Karpas-422 (cell line): ENCODE data around the gene AOPEP. TPM values are rescaled to one million over a fixed set of nuclear protein-coding genes. Genes with fewer than 3 reads are reported as not detected.

ENCODE experiments used
- DNase-seq: peaks from one replicate; pipeline ENCODE4 v3.0.0-alpha.2; 2015
- H2AFZ ChIP-seq: fragments of 200-600 bp; sonication (generic); 2 replicates; pipeline ENCODE4 v1.6.1; 2014; ENCODE audit warnings: antibody characterized with exemption, low read length, mixed read lengths
- H3K27ac ChIP-seq: fragments of 200-600 bp; sonication (generic); 2 replicates; pipeline ENCODE4 v1.5.1; 2014; ENCODE audit warnings: mild to moderate bottlenecking, low read length, moderate library complexity
- H3K27me3 ChIP-seq: fragments of 200-600 bp; sonication (generic); 2 replicates; pipeline ENCODE4 v1.6.1; 2014; ENCODE audit warnings: low read length, mixed read lengths
- H3K36me3 ChIP-seq: fragments of 200-600 bp; sonication (generic); 2 replicates; pipeline ENCODE4 v1.6.1; 2014; ENCODE audit warnings: low read length, mixed read lengths; ENCODE audit not compliant: insufficient read depth
- H3K4me1 ChIP-seq: fragments of 200-600 bp; sonication (generic); 2 replicates; pipeline ENCODE4 v1.6.1; 2014; ENCODE audit warnings: mild to moderate bottlenecking, low read length, mixed read lengths
- H3K4me2 ChIP-seq: fragments of 200-600 bp; sonication (generic); 2 replicates; pipeline ENCODE4 v1.6.1; 2014; ENCODE audit warnings: low read length, low read depth, mild to moderate bottlenecking; ENCODE audit not compliant: poor library complexity, severe bottlenecking
- H3K4me3 ChIP-seq: fragments of 200-600 bp; sonication (generic); 2 replicates; pipeline ENCODE4 v1.5.1; 2014; ENCODE audit warnings: mild to moderate bottlenecking, antibody characterized with exemption, low read length, mixed read lengths
- H3K79me2 ChIP-seq: fragments of 200-600 bp; sonication (generic); 2 replicates; pipeline ENCODE4 v1.6.1; 2014; ENCODE audit warnings: mild to moderate bottlenecking, low read length, mixed read lengths
- H3K9ac ChIP-seq: fragments of 200-600 bp; sonication (generic); 2 replicates; pipeline ENCODE4 v1.6.0; 2014; ENCODE audit warnings: low read length
- H3K9me2 ChIP-seq: fragments of 200-600 bp; sonication (generic), shearing (Covaris generic); replicated peaks from 2 replicates; pipeline ENCODE4 v1.6.0; 2014; ENCODE audit warnings: mild to moderate bottlenecking, low read length, moderate library complexity; ENCODE audit not compliant: insufficient read depth
- H3K9me3 ChIP-seq: fragments of 300-700, 200-600 bp; sonication (generic); 2 replicates; pipeline ENCODE4 v1.6.1; 2014; ENCODE audit warnings: low read length, mixed read lengths
- H4K20me1 ChIP-seq: fragments of 200-600 bp; sonication (generic); 2 replicates; pipeline ENCODE4 v1.6.1; 2014; ENCODE audit warnings: mild to moderate bottlenecking, antibody characterized with exemption, low read length, low read depth; ENCODE audit not compliant: insufficient read depth
- total RNA-seq: library from RNA; depleted of rRNA; stranded (reverse); fragments of >200 nt; shearing (Covaris generic); gene quantifications from 2 replicates; pipeline ENCODE4 v1.2.3, GENCODE V29; 2014; ENCODE audit warnings: low replicate concordance

Gene AOPEP
- total RNA-seq, 1 experiment from 2014 or later: 22.7 TPM

- no peak for DNase-seq
- no peak overlapping the region for H2AFZ ChIP-seq
These were observed 4.7 kb upstream of the AOPEP start for GRCh38 chr9:94721754-94722153.

GRCh38 chr9:94725293-94725692 lies 1.2 kb upstream of the AOPEP start:
- peak overlapping the region; percentile 88 for H2AFZ ChIP-seq
- peaks cover 35% of the 10 kb centered on the region for H3K79me2 ChIP-seq
- H3K4me2 ChIP-seq: no peak overlapping the region
- H3K9me3 ChIP-seq: peaks cover 5% of the 10 kb centered on the region; the same call in 1 of the 2 replicates
- peaks cover 21% of the 10 kb centered on the region for H3K4me1 ChIP-seq
- H3K4me3 ChIP-seq: no peak overlapping the region
- DNase-seq: no peak
- no peaks in the 10 kb centered on the region for H4K20me1 ChIP-seq
- H3K27ac ChIP-seq: no peak overlapping the region
- no peaks in the 10 kb centered on the region for H3K36me3 ChIP-seq
- no peaks in the 10 kb centered on the region for H3K27me3 ChIP-seq
- no peaks in the 10 kb centered on the region for H3K9me2 ChIP-seq
- no peak overlapping the region for H3K9ac ChIP-seq

More at GRCh38 chr9:94721754-94722153, 4.7 kb upstream of the AOPEP start:
- Histone ChIP-seq H4K20me1 (no peaks in the 10 kb centered on the region), H3K9me3 (peaks cover 5% of the 10 kb centered on the region; the same call in 1 of the 2 replicates), H3K27ac (no peak overlapping the region), H3K9me2 (no peaks in the 10 kb centered on the region), H3K4me1 (peaks cover 4% of the 10 kb centered on the region), H3K9ac (no peak overlapping the region), H3K4me3 (no peak overlapping the region), H3K36me3 (no peaks in the 10 kb centered on the region), H3K79me2 (peaks cover 2% of the 10 kb centered on the region), H3K27me3 (no peaks in the 10 kb centered on the region), H3K4me2 (no peak overlapping the region)

DNA sequence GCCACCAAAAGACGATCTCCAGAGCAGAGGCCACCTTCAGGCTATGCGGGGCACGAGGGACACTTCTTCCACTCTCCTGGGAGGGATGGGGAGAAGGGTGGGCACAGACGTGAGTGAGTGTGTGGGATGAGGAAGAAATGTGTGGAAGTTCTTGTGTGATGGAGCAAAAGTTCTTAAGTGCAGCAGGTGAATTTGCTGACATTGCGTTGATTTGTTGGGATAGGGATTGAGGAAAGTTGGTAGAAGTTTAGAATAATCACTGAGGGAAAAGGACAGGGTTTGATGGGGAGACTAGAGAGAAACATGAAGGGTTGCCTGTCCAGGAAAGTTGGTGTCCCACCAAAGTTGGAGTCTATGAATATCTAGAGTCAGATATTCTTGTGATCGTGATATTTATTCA lies 2.2 kb downstream of the AOPEP start:
- Histone ChIP-seq H3K27me3 (no peaks in the 10 kb centered on the region), H3K4me3 (no peak overlapping the region), H3K79me2 (peaks cover 60% of the 10 kb centered on the region), H3K4me1 (peaks cover 21% of the 10 kb centered on the region), H3K27ac (no peak overlapping the region), H4K20me1 (no peaks in the 10 kb centered on the region), H3K9me2 (no peaks in the 10 kb centered on the region), H3K9me3 (no peaks in the 10 kb centered on the region), H3K9ac (no peak overlapping the region), H2AFZ (no peak overlapping the region), H3K36me3 (no peaks in the 10 kb centered on the region; the same call in 1 of the 2 replicates), H3K4me2 (no peak overlapping the region)
- DNase-seq: no peak

GRCh38 chr9:94729199-94729598 lies 2.7 kb downstream of the AOPEP start:
- Histone ChIP-seq H2AFZ (no peak overlapping the region), H3K36me3 (no peaks in the 10 kb centered on the region; the same call in 1 of the 2 replicates), H3K27me3 (no peaks in the 10 kb centered on the region), H3K4me2 (no peak overlapping the region), H3K9ac (no peak overlapping the region), H4K20me1 (no peaks in the 10 kb centered on the region), H3K79me2 (peaks cover 63% of the 10 kb centered on the region), H3K9me3 (no peaks in the 10 kb centered on the region), H3K9me2 (no peaks in the 10 kb centered on the region), H3K4me1 (peaks cover 21% of the 10 kb centered on the region), H3K27ac (no peak overlapping the region), H3K4me3 (no peak overlapping the region)
- no peak for DNase-seq

GRCh38 chr9:94734054-94734754 lies 7.7 kb downstream of the AOPEP start:
- Histone ChIP-seq H3K4me2 (no peak overlapping the region), H3K36me3 (no peaks in the 10 kb centered on the region; the same call in 1 of the 2 replicates), H3K79me2 (peaks cover 79% of the 10 kb centered on the region), H2AFZ (no peak overlapping the region), H3K9me3 (no peaks in the 10 kb centered on the region), H3K9ac (no peak overlapping the region), H3K4me1 (no peaks in the 10 kb centered on the region), H3K9me2 (no peaks in the 10 kb centered on the region), H3K27ac (no peak overlapping the region), H3K4me3 (no peak overlapping the region), H4K20me1 (no peaks in the 10 kb centered on the region), H3K27me3 (no peaks in the 10 kb centered on the region)
- no peak for DNase-seq

DNA sequence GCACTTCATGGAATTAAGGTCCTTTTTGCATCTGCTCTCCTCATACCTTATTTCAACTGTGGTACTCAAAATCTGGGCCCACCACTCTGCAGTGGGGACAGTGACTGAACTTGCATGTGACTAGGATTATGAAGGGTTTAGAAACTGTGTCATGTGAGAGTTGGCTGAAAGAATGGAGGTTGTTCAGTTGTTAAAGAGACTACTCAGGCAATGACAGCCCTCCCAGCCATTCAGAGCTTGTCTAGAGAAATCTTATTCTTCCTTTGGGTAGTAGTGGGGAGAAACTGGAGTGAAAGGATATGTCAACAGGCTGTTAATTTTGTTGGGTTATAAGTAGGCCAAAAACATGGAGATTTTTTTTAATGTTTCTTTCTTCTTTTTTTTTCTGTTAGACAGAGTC lies 10.3 kb downstream of the AOPEP start:
- no peak for DNase-seq
- H3K36me3 ChIP-seq: no peaks in the 10 kb centered on the region; the same call in 1 of the 2 replicates
- no peak overlapping the region for H3K4me2 ChIP-seq
- H4K20me1 ChIP-seq: no peaks in the 10 kb centered on the region
- H3K9ac ChIP-seq: no peak overlapping the region
- H3K4me3 ChIP-seq: no peak overlapping the region
- no peaks in the 10 kb centered on the region for H3K27me3 ChIP-seq
- peaks cover 84% of the 10 kb centered on the region for H3K79me2 ChIP-seq
- H3K9me3 ChIP-seq: no peaks in the 10 kb centered on the region
- no peaks in the 10 kb centered on the region for H3K9me2 ChIP-seq
- H3K27ac ChIP-seq: no peak overlapping the region
- H3K4me1 ChIP-seq: no peaks in the 10 kb centered on the region
- H2AFZ ChIP-seq: no peak overlapping the region

- H3K79me2 ChIP-seq: peaks cover 78% of the 10 kb centered on the region
- no peak overlapping the region for H3K27ac ChIP-seq
- no peak overlapping the region for H3K9ac ChIP-seq
- no peaks in the 10 kb centered on the region for H3K4me1 ChIP-seq
- no peaks in the 10 kb centered on the region for H3K9me2 ChIP-seq
- no peak overlapping the region for H2AFZ ChIP-seq
- H4K20me1 ChIP-seq: no peaks in the 10 kb centered on the region
- no peak overlapping the region for H3K4me2 ChIP-seq
- H3K27me3 ChIP-seq: no peaks in the 10 kb centered on the region
- no peaks in the 10 kb centered on the region for H3K9me3 ChIP-seq
- no peak for DNase-seq
- H3K4me3 ChIP-seq: no peak overlapping the region
- H3K36me3 ChIP-seq: no peaks in the 10 kb centered on the region
These were observed 13.8 kb downstream of the AOPEP start for GRCh38 chr9:94740145-94740840.

DNA sequence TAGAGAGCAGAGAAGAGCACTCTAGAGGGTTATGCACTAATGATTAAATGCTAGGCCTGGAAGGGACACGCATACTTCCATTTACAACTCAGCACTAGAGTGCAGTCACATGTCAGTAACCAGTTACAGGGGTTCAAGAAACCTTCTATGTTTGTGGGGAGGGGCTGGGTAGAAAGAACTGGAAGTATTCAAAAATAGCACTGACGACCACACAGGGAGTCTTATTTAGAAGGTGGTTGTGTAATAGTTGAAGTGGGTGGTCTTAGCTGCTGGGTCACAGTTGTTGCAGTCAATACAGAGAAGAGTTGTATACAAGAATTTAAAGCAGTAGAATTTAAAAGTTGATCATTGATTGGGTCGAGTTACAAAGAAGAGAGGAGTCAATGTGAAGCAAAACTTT lies 15.4 kb downstream of the AOPEP start:
- no peak overlapping the region for H3K27ac ChIP-seq

More for the DNA sequence above, 15.4 kb downstream of the AOPEP start:
- Histone ChIP-seq H2AFZ (no peak overlapping the region), H3K27me3 (no peaks in the 10 kb centered on the region), H3K4me1 (no peaks in the 10 kb centered on the region), H3K9me2 (no peaks in the 10 kb centered on the region), H3K4me3 (no peak overlapping the region), H3K9ac (no peak overlapping the region), H3K79me2 (peaks cover 68% of the 10 kb centered on the region), H3K4me2 (no peak overlapping the region), H4K20me1 (no peaks in the 10 kb centered on the region), H3K36me3 (0 out of 2 replicates have a peak, but pooled peaks cover 7% of the 10 kb centered on the region), H3K9me3 (no peaks in the 10 kb centered on the region)
- DNase-seq: no peak
